SKM-1 treated with dmso at 0.1 percent for 144 hours (cell line): ENCODE measurements around the gene CPLX1.

Source experiments
- DNase-seq: peaks from one replicate; lab custom pipeline; 2025; ENCODE audit not compliant: unreplicated experiment; lab: John Stamatoyannopoulos, UW

Gene CPLX1

DNA sequence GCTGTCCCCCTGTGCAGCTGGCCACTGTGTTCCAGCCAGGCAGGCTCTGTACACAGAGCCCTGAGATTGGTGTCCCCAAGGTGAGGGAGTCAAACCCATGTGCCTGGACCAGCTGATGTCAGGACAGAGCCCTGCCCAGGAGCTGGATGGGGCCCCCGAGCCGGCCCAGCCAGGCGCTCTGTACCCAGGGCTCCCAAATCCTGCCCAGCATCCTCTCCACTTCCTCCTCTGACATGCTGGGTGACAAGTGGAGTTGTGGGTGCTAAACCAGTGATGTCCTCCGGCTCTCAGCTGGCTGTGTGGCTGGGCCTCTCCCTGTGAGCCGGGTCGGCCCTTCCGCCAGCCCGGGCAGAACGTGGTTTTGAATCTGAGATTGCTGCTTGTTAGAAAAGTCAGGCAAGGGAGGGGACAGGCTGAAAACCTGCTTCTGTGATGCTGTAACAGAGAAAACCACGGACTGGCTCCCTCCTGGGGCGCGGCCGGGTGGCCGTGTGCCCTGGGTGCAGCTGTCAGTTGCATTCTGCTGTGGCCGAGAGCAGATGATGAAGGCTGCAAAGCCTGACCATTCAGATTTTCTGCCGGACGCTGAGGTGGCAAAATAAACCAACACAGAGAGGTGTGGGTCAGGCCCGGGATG is 7.9 kb upstream of the CPLX1 start:
- no peak for DNase-seq

DNA sequence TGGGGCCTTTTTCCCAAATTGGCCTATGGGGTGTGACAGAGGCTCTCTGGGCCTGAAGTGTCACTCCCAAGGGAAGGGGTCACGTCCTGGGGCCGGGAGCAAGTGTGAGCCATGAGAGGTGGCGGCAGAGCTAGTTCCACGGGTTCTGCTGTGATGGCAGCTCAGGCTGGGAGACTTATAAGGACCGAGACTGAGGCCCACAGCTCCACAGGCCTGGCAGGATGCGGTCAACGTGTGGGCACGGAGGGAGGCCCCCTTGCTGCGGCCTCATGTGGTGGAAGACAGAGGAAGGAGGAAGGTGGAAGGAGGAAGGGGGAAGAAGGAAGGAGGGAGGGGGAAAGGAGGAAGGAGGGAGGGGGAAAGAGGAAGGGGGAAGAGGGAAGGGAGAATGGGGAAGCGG is 7.2 kb upstream of the CPLX1 start:
- peak; percentile 89 for DNase-seq

GRCh38 chr4:832536-832935 is 6.6 kb upstream of the CPLX1 start:
- no peak for DNase-seq

DNA sequence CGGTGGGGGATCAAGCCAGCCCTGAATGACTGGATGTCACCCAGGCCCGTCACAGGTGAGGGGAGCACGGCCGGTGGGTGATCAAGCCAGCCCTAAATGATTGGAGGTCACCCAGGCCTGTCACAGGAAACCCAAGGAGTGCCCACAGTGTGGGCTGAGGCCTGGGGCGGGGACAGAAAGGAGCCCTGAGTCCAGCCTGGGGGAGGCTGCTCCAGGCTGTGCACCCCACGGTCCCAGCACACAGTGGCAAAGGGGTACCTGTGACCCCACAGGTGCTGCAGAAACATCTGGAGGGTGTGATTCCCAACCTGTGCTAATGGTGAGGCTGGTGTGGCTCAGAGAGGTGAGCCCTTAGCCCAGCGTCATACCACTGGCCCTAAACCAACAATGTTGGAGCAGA is 6.2 kb upstream of the CPLX1 start:
- DNase-seq = no peak

GRCh38 chr4:831483-831805 is 5.5 kb upstream of the CPLX1 start:
- no peak for DNase-seq

DNA sequence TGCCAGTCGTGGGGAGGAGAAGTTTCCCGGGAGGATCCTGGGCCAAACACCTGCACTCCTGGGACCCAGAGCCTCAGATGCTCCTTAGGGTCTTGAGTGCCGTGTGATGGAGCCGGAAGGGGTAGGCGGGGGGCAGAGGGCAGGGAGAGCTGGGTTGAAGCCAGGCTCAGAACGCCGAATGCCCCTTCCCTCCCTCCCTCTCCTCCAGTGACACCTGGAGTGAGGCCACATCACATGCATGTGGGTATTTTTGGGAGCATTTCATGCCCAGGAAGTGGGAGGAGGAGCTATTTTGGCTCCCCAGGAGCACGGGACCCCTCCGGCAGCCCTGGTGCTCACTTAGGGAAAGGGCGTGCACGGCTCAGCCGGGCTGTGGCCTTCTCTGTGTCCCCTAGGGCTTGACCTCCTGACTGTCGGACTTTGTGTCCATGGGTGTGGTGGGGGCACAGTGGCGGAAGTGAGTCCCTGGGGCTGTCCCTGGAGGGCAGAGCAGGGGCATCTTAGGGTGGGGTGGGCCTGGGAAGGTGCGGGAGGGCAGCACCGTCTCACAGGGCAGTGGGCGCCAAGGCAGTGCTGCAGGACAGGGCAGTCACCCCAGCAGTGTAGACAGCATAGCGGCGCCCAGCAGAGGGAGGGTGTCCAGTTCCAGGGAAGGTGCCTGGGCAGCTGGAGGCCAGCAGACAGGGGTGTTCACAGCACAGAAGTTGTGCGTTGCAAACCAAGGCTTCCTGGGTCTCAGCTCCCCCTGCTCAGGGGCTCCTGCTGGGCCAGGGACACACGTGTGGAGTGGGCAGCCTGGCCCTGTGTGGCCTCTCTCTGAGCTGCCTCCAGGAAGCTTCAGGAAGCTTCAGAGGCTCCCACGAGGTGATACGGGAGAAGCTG is 4.9 kb upstream of the CPLX1 start:
- DNase-seq = no peak

DNA sequence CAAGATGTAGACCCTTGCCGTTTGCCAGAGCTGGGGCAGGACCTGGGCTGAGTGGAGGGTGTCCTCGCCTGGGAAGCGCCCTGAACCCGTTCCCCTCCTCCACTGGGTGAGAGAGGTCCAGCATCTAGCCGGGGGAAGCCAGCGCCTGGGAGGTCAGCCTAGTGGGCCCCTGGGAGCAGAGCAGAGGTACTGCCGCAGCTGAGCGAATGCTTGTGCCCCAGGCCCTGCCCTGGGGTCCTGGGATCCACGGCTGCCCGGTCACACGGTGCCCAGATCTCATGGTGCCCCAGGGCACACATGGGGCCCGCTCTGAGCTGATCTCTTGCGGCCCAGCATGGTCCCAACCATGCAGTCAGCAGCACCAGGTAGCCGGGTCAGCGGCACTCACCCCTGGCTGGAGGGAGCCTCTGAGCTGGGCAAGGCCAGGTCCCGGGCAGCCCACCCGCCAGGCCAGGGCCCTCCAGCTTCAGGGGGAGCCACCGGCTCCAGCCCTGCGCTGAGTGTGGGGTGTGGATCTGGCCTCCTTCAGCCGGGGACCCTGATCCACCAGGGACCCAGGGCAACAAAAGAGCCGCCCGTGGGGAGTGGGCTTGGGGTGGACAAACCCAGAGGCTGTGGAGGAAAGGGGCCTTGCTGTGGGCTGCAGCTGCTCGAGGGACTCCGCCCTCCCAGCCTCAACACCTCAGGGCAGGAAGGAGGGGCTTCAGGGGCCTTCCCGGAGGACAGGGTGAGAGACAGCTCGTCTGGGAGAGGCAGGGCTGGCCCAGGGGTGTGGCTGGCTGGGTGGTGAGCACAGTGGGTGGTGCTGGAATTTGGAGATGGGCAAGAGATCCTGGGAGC is 4.1 kb upstream of the CPLX1 start:
- DNase-seq = no peak

GRCh38 chr4:829291-829690 is 3.4 kb upstream of the CPLX1 start:
- DNase-seq = no peak

- DNase-seq = no peak
Observed at GRCh38 chr4:828641-829271, 2.8 kb upstream of the CPLX1 start.

DNA sequence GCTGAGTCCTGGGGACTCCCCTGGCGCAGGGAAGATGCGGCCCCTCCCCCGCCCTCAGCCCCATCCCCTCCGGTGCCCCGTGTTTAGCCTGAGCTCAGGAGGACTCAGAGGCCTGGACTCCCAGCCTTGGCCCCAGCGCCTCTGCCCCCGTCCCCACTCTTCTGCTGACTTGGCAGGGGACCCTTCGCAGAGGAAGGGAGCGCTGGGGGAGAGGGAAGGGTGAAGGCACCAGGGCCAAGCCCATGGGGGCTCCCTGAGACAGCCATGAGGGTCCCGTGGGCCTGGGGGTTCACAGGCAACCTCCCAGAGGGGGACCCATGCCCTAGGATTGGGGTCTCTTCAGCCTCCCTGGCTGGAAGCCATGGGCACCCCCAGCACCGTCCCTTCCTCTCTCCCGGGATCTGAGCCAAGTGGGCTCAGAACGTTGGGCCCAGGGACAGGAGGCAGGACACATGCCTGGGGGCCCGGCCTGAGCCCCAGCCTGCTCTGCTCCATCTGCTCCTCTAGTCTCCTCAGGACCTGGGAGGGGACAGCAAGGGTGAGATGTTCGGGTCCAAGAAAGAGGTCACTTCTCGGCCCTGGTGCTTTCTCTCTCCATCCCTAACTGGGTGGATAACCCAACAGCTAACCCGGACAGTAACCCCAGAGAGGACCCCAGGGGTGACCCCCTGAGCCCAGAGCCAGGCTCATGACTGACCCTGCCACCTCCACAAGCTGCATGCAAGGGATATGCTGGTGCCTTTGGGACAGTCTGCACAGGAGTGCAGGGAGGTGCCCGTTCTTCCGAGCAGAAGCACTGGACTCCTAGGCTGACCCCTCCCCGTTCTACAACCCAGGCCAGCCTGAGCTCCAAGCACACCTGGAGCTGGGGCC is 1.5 kb upstream of the CPLX1 start:
- DNase-seq = no peak

DNA sequence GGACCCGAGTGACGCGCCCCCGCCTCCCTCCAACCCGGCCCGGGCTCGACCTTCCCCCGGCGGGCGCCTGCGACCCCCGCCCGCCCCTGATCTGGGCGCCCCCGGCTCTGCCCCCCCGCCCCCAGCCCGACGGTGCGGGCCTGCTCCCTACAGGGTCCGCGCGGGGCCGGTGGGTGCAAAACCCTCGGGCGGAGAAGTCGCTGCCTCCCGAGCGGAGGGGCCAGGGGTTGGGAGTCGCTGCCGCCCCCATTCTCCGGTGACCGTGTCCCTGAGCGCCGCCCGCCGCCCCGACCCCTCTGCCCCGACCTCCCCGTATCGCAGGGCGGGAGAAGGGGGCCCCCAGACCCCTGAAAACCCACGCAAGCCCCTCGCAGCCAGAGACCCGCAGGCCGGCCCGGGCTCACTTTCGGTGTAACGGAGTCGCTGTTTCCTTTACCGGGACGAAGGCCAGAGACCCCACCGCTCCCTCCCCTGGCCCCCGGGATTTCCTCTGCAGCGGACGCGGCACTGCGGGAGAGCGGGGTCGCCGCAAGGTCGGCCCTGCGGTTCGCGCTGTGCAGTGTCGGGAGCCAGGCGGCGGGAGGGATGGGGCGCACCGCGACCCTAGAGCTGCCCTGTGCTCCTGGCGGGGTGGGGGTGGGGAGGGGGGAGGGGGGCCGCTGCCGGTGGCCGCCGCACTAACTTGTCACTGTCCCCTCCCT is 729 bp upstream of the CPLX1 start:
- DNase-seq = no peak

GRCh38 chr4:825063-825970 is 612 bp downstream of the CPLX1 start:
- DNase-seq = no peak

- no peak for DNase-seq
Observed at GRCh38 chr4:824461-825062, 1.4 kb downstream of the CPLX1 start.

GRCh38 chr4:823761-824460 is 2.0 kb downstream of the CPLX1 start:
- DNase-seq = no peak

DNA sequence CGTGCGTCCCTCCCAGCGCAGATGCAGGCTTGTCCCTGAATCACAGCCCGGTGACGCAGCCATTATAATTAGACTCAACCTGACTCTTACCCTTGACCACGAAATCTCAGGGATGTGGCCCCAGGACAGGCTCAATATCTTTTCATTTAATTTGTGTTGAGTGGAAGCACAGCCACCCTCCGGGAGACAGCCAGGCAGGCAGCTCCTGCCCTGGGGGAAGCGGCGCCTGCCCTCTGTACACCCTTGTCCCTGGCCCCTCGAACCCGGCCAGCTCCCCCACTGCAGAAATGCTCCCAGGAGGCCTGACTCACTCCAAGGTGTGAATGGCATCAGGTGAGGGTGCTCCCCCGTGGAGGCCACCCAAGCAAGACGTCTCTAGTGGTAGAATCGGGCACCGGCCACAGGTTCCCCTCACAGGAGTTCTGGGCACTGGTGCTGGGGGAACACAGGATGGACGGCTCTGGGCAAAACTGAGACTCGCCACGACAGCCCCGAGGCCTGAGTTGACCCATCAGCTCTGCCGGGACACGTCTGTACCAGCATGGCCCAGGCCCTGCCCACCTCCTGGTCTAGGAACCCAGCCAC is 2.7 kb downstream of the CPLX1 start:
- no peak for DNase-seq

DNA sequence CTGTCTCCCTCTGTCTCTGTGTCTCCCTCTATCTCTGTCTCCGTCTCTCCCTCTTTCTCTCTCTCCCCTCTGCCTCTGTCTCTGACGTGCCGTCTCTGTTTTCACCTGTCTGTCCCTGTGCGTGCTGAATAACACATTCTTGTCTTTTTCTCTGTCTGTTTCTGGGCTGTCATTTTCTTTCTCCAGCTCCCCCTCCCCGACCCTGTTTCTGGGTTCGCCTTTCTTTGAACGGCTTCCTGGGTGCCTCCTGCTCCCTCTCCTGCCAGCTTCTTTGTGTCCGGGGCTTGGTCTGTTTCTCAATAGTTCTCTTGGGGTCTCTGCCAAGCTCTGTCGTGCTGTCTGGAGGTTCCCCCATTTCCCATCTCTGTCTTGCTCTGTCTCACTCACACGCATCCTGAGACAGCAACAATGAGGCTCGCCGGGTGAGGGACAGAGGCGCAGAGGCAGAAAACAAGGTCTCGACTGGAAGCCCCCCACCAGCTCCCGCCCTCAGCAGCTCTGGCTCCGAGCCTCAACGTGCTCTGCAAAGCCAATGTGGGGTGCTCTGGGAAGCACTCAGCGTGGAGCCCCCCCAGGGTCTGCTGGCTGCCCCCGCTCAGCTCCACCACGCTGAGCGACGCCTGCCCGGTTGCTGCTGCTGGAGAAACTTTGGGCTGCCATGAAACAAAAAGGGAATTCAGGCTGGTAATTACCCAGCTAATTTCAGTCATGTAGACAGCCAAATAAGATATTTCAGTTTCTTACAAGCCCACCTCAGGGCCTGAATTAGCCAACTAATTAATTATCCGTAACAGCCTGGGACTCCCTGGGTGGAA is 3.4 kb downstream of the CPLX1 start:
- no peak for DNase-seq

DNA sequence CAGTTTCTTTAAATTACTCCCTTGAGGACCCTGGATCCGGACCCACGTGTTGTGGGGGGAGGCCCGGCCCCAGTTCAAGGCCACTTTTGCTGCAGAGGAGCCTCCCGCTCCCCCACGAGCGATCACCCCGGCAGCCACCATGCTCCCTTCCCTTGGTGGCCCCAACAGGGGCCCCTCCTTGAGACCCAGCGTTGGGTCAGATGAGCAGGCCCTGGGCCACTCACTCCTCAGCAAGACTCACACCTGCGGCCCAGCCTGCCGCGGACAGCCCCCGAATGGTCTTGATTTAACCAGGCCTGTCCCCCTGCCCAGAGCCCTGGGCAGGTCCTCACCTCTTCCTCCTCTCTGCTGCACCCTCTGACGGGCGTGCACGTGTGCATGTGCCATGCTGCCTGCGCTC is 4.3 kb downstream of the CPLX1 start:
- DNase-seq = no peak
